ENCODE measurements around the gene CES3. TPM values are rescaled to one million over a fixed set of nuclear protein-coding genes. Genes with fewer than 3 reads are reported as not detected.
A peak's percentile ranks its signal among the peaks of the same experiment; 100 is the strongest.

CES3 gene
- total RNA-seq, 1 donor from 2014 or later, result 1.0 TPM

DNA sequence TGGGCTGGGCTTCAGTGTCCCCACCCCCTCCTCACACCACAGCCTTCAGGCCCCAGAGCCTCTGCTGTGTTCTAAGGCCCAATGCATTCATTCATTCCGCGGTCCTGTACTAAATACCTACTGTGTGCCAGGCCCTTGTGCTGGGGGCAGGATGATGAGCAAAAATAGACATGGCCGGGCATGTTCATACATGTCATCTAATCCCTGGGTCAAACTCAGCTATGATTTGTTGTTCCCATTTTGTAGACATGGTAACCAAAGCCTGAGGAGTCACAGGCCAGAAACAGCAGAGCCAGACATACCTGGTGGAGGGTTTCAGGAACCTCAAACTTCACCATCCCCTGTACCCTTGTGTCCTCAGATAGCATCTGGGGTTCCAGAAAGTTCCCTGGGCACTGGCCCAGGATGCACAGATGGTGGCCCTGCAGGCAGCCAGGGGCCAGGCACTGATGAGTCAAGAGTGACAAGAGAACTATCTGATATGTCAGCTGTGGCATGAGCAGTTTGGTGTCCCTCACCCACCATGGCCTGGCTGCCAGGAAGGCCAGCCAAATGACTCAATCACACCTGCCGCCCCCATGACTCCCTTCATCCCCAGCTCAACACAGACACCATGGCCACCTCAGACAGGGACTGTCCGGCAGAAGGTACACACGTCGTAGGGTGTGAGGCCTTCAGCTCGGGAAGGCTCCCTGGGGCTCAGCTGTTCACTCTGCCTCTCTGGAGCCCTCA lies 33.0 kb upstream of the CES3 start:
- no peak overlapping the region for H3K4me3 ChIP-seq
- TF ChIP-seq, protein P1, sequence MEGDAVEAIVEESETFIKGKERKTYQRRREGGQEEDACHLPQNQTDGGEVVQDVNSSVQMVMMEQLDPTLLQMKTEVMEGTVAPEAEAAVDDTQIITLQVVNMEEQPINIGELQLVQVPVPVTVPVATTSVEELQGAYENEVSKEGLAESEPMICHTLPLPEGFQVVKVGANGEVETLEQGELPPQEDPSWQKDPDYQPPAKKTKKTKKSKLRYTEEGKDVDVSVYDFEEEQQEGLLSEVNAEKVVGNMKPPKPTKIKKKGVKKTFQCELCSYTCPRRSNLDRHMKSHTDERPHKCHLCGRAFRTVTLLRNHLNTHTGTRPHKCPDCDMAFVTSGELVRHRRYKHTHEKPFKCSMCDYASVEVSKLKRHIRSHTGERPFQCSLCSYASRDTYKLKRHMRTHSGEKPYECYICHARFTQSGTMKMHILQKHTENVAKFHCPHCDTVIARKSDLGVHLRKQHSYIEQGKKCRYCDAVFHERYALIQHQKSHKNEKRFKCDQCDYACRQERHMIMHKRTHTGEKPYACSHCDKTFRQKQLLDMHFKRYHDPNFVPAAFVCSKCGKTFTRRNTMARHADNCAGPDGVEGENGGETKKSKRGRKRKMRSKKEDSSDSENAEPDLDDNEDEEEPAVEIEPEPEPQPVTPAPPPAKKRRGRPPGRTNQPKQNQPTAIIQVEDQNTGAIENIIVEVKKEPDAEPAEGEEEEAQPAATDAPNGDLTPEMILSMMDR (IDR thresholded peaks at IDR 0.05; ENCODE audit: borderline replicate concordance), result no peak
- H3K36me3 ChIP-seq, result peaks cover 14% of the 10 kb centered on the region
- intact Hi-C loops (cut with micrococcal nuclease), result no loop called here
- peaks cover 80% of the 10 kb centered on the region for H3K4me1 ChIP-seq
- peaks cover 22% of the 10 kb centered on the region for H3K27me3 ChIP-seq (ENCODE audit: low read depth)
- H3K9me3 ChIP-seq (replicated peaks), result no peaks in the 10 kb centered on the region
- DNase-seq, result no peak
- peak overlapping the region; percentile 96 for H3K27ac ChIP-seq (replicated peaks)

DNA sequence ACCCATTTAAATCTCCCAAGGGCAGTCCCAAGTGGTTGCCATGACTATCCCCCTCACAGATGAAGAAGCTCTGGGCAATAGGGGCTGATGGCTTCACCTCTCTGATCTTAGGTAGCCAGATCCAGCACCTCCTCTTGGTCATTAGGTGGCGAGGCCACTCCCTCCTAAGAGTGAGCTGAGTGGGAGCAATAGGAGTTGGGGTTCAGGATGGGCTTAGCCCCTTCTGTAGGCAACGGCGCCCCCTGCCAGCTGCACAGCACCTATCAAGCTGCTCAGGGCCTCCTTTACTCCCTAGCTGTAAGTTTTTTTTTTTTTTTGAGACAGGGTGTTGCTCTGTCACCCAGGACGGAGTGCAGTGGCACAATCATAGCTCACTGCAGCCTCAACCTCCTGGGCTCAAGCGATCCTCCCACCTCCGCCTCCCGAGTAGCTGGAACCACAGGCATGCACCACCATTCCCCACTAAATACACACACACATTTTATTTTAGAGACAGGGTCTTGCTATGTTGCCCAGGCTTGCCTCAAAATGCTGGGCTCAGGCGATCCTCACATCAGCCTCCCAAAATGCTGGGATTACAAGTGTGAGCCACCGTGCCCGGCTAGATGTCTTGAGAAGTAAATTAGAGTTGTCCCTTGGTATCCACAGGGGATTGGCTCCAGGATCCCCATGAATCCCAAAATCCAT lies 32.2 kb upstream of the CES3 start:
- DNase-seq, result no peak
- Histone ChIP-seq H3K4me1 (peaks cover 81% of the 10 kb centered on the region), H3K4me3 (no peak overlapping the region)

DNA sequence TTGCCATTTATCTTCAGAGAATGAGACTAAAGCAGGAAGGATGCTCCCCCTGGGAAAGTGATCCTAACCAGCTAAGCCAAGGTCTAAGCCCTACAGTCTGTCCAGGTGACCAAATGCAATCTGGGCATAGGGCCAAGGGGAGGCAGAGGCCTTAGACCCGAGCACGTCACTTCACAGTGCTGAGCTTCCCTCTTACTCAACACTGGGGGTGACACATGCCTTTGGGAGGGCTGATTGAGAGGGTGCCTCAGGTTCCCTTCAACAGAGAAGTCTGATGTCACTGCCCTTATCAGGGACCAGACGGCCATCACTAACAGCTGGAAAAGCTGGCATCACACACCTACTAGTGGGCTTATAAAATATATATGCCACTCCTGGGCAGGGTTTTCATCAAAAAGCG lies 30.9 kb upstream of the CES3 start:
- intact Hi-C loops (cut with micrococcal nuclease), result no loop called here
- H3K27ac ChIP-seq (replicated peaks), result peak overlapping the region; percentile 48

More for the DNA sequence above, 32.2 kb upstream of the CES3 start:
- TF ChIP-seq, protein P1 (IDR thresholded peaks at IDR 0.05; ENCODE audit: borderline replicate concordance), result peak; percentile 49
- Histone ChIP-seq H3K36me3 (peaks cover 11% of the 10 kb centered on the region), H3K27me3 (ENCODE audit: low read depth) (peaks cover 16% of the 10 kb centered on the region), H3K9me3 (replicated peaks) (no peaks in the 10 kb centered on the region), H3K27ac (replicated peaks) (peak overlapping the region; percentile 96)
- intact Hi-C loops (cut with micrococcal nuclease), result no loop called here

DNA sequence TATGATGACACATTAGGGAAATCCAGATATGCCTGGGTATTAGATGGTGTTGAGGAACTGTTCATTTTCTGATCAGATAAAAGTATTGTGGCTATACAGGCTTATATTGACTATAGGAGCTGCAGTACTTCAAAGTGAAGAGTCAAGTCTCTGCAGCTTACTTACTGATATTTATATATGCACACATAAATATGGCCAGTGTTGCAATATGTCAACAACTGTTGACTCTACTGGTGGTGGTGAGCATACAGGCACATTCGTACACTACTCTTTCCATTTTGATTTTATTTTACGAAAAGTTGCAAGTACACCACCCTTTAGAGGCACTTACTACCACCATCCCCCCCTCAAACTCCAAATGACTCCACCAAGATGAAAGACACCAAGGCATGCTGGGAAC lies 29.4 kb upstream of the CES3 start:
- no peak overlapping the region for H3K27ac ChIP-seq (replicated peaks)
- peaks cover 4% of the 10 kb centered on the region for H3K36me3 ChIP-seq
- peaks cover 81% of the 10 kb centered on the region for H3K4me1 ChIP-seq
- H3K4me3 ChIP-seq, result no peak overlapping the region
- H3K27me3 ChIP-seq (ENCODE audit: low read depth), result no peaks in the 10 kb centered on the region
- intact Hi-C loops (cut with micrococcal nuclease), result no loop called here
- TF ChIP-seq, protein P1 (IDR thresholded peaks at IDR 0.05; ENCODE audit: borderline replicate concordance), result no peak
- no peak for DNase-seq
- H3K9me3 ChIP-seq (replicated peaks), result no peaks in the 10 kb centered on the region

More for the DNA sequence above, 30.9 kb upstream of the CES3 start:
- Histone ChIP-seq H3K27me3 (ENCODE audit: low read depth) (peaks cover 3% of the 10 kb centered on the region), H3K4me3 (no peak overlapping the region), H3K4me1 (peaks cover 81% of the 10 kb centered on the region), H3K9me3 (replicated peaks) (no peaks in the 10 kb centered on the region), H3K36me3 (peaks cover 4% of the 10 kb centered on the region)
- TF ChIP-seq, protein P1 (IDR thresholded peaks at IDR 0.05; ENCODE audit: borderline replicate concordance), result no peak
- no peak for DNase-seq

DNA sequence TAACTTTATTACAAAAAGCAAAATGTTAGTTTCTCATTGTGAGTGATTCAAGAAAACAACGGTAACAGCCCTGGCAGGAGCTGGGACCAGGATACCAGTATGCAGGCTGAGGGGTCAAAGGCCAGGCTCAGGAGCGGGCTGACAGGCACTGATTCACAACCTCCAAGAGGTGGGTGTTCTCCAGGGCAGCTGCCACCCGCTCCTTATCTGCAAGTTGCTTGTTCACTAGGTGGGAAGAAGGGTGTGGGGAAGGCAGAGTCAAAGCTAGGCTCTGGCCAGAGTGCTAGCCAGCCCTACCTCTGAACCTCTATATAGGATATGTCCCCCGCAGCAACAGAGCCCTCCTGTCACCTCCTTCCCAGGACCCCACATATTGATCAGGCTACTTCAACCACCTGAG lies 29.0 kb upstream of the CES3 start:
- peaks cover 81% of the 10 kb centered on the region for H3K4me1 ChIP-seq
- DNase-seq, result no peak
- intact Hi-C loops (cut with micrococcal nuclease), result no loop called here

More for the DNA sequence above, 29.0 kb upstream of the CES3 start:
- H3K36me3 ChIP-seq, result peaks cover 4% of the 10 kb centered on the region
- H3K27ac ChIP-seq (replicated peaks), result no peak overlapping the region
- no peaks in the 10 kb centered on the region for H3K27me3 ChIP-seq (ENCODE audit: low read depth)
- TF ChIP-seq, protein P1 (IDR thresholded peaks at IDR 0.05; ENCODE audit: borderline replicate concordance), result no peak
- no peaks in the 10 kb centered on the region for H3K9me3 ChIP-seq (replicated peaks)
- no peak overlapping the region for H3K4me3 ChIP-seq
